Measurements from ENCODE around the gene CCDC141.

CCDC141 gene

GRCh38 chr2:178865999-178866398 lies 183.9 kb downstream of the CCDC141 start:
- no peak overlapping the region for H3K4me3 ChIP-seq (replicated peaks; ENCODE audit: low read depth, low read length)
- no peak for DNase-seq (ENCODE audit: extremely low read depth, low read depth)
- TF ChIP-seq CTCF (IDR thresholded peaks at IDR 0.05; ENCODE audit: low read depth, low read length, missing control alignments) = no peak

- TF ChIP-seq CTCF (IDR thresholded peaks at IDR 0.05; ENCODE audit: low read depth, low read length, missing control alignments) = no peak
- no peak overlapping the region for H3K4me3 ChIP-seq (replicated peaks; ENCODE audit: low read depth, low read length)
- no peak for DNase-seq (ENCODE audit: extremely low read depth, low read depth)
Observed at GRCh38 chr2:178865146-178865936, 184.6 kb downstream of the CCDC141 start.

DNA sequence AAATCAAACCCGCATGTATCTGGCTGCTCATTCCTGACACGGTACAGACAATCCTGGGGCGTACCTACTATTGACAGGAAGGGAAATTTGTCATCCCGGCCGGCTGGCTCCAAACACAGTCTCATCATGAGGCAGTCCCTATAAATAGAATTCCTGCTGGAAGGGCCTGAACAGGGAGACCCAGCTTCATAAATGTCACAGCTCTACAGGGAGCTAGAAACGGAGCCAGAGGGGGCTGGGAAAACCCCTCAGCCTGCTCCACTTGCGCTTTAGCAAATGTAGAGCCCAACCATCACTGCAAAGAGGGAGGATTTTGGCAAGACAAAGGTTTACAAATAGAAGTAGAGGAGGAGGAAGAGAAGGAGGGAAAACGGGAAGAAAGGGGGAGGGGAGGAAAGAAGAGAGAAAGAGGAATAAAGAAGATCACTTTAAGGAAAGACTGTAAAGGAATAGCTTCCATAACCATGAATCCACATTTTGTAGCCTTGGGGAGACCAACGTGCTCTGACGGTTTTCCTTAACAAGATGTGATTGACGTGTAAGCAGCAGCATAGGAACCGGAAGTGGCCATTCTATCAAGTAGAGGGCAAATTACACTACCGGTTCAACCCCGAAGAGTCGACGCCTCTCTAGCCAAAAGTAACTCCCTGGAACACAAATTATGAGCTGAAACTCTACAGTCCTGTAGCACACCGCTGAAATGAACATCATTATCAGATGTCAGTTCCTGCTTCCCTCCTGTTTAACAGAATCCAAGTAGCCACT lies 185.9 kb downstream of the CCDC141 start:
- TF ChIP-seq CTCF (IDR thresholded peaks at IDR 0.05; ENCODE audit: low read depth, low read length, missing control alignments) = no peak
- no peak overlapping the region for H3K4me3 ChIP-seq (replicated peaks; ENCODE audit: low read depth, low read length)
- no peak for DNase-seq (ENCODE audit: extremely low read depth, low read depth)

DNA sequence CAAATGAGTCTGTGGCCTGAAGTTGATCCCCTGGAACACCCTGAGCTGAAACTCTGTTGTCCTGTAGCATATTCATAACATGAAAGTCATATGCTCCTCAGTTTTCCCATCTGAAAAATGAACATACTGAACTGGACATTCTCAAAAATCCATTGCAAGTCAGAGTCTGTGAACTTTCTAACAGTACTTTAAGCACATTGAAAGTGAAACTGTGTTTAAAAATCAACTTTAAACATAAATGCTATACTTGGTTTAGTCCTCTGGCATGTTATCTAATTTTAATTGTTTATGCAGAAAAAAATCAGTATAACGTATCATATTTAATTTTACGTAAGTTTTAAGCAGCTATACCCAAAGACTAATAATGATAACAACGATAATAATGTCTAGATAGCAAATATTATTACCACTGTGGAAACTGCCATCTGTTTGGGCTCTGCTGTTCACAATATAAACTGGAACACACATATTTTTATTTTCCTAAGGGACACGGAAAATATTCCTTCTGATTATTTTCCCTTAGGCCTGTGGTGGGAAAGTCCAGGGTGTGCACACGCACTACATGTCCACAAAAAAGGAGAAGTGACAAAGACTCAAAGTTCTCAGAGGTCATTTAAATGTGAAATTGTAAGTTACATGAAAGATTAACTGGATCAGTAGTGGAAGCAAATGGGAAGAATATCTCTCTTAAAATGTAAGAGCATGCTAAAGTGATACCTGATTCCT lies 186.6 kb downstream of the CCDC141 start:
- DNase-seq (ENCODE audit: extremely low read depth, low read depth) = no peak
- no peak for TF ChIP-seq CTCF (IDR thresholded peaks at IDR 0.05; ENCODE audit: low read depth, low read length, missing control alignments)
- no peak overlapping the region for H3K4me3 ChIP-seq (replicated peaks; ENCODE audit: low read depth, low read length)

DNA sequence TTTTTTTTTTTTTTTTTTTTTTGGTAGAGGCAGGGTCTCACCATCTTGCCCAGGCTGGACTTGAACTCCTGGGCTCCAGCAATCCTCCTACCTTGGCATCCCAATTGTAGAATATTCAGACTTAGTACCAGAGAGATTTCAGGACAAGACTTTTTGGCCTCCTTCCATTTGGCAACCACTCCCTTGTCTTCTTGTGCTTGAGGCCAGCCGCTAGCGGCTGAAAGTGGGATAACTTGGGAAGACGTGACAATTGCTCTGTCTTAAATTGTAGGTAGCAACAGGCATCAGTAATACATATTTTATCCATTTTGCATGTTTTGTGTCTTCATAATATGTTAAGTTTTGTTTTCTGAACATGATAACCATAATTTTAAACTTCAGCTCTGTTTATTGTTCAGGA lies 189.4 kb downstream of the CCDC141 start:
- TF ChIP-seq CTCF (IDR thresholded peaks at IDR 0.05; ENCODE audit: low read depth, low read length, missing control alignments) = no peak
- H3K4me3 ChIP-seq (replicated peaks; ENCODE audit: low read depth, low read length) = no peak overlapping the region
- DNase-seq (ENCODE audit: extremely low read depth, low read depth) = no peak

GRCh38 chr2:178859730-178860129 lies 190.2 kb downstream of the CCDC141 start:
- H3K4me3 ChIP-seq (replicated peaks; ENCODE audit: low read depth, low read length) = no peak overlapping the region
- TF ChIP-seq CTCF (IDR thresholded peaks at IDR 0.05; ENCODE audit: low read depth, low read length, missing control alignments) = no peak
- DNase-seq (ENCODE audit: extremely low read depth, low read depth) = no peak

All from HFF-Myc (cell line).